Ovary (tissue), 9 donors: ENCODE data around the gene KIAA1755. TPM values are rescaled to one million over a fixed set of nuclear protein-coding genes. Genes with fewer than 3 reads are reported as not detected.

Source experiments
- DNase-seq, 5 donors: peaks; one replicate each; pipeline ENCODE4 v3.0.0-alpha.2; 2019 to 2020
- H3K27ac ChIP-seq, 2 donors: fragments of 200-600 bp; one replicate each; pipeline versions ENCODE4 v1.5.1 to v1.8.0; 2019 to 2022
- H3K27me3 ChIP-seq: fragments of 200-600 bp; one replicate; pipeline ENCODE4 v1.8.0; 2022
- H3K36me3 ChIP-seq: fragments of 200-600 bp; sonication (generic); one replicate; pipeline ENCODE4 v1.5.1; 2019
- H3K4me1 ChIP-seq: one replicate; pipeline ENCODE4 v1.8.1; 2013; ENCODE audit warnings: mild to moderate bottlenecking, moderate library complexity; ENCODE audit not compliant: insufficient read depth
- H3K4me3 ChIP-seq: fragments of 200-600 bp; sonication (generic); one replicate; pipeline ENCODE4 v1.5.1; 2017
- H3K9me3 ChIP-seq, 2 donors: fragments of 200-600 bp in 1 of 2; sonication (generic) in 1 of 2; one replicate each; pipeline versions ENCODE4 v1.5.1 to v1.8.1; 2013 to 2019; ENCODE audit warnings: mild to moderate bottlenecking in 1 of 2, moderate library complexity in 1 of 2
- CTCF ChIP-seq, 3 donors: fragments of 450-650 bp in 2 of 3; fragments of 200-600 bp in 1 of 3; IDR thresholded peaks; one replicate each; pipeline versions ENCODE4 v1.5.1 to v1.8.0; 2016 to 2022; ENCODE audit warnings: antibody characterized with exemption in 3 of 3, mild to moderate bottlenecking in 1 of 3
- EP300 ChIP-seq: sonication (generic); formaldehyde crosslinking; IDR thresholded peaks from one replicate; pipeline ENCODE4 v1.6.1; 2017; ENCODE audit warnings: antibody characterized with exemption
- POLR2A ChIP-seq: fragments of 450-650 bp; IDR thresholded peaks from one replicate; pipeline ENCODE4 v1.6.1; 2017; ENCODE audit warnings: antibody characterized with exemption, mild to moderate bottlenecking, moderate library complexity
- WGBS, 3 donors: extraction: QIAGEN DNeasy Blood & Tissue Kit in 1 of 3; methylation state at CpG; one replicate each; pipeline versions ENCODE4 v1.1.5 to v1.1.7; 2013 to 2017; 5-methylcytosine and 5-hydroxymethylcytosine counted together
- intact Hi-C, 4 donors: fragments of 100-400 bp; cut with DNase I; formaldehyde crosslinking; loops; one replicate each; pipeline versions ENCODE4 v1.11.0 to v1.15.1; 2022 to 2023
- polyA plus RNA-seq, 2 donors: library from polyadenylated mRNA; stranded (reverse); fragments of 200-250 nt in 1 of 2; fragments of 350-450 nt in 1 of 2; fragmentation: Illumina TruSeq in 1 of 2; extraction: RNeasy Lipid Tissue Mini Kit (QIAGEN cat#74804) in 1 of 2; gene quantifications; one replicate each; pipeline ENCODE4 v1.2.3, GENCODE V29; 2013 to 2014
- total RNA-seq, 7 donors: library from RNA; depleted of rRNA in 2 of 7; stranded (reverse); fragments of >200 nt in 2 of 7; fragmentation: NEBNext Ultra II Directional in 3 of 7; extraction: Animal tissue kit (Norgen Biotek cat#: 25700) in 3 of 7; gene quantifications; one replicate each; pipeline versions ENCODE4 v1.1.0 to v1.2.4, GENCODE V29; 2016 to 2023
- donor health status: DM: no; HTN: no; CAD: no; lungs with moderate emphysema.
- donor health status: DM: no; HTN: no; CAD: no.
- donor health status: Bipolar disorder and iron deficiency.
- donor health status: DM: yes; HTN: yes; CAD: no.
- donor health status: DM: no; HTN: no; CAD: no.
- donor health status: DM: yes; HTN: yes; CAD: no.

Gene KIAA1755
- total and polyA plus RNA-seq, 9 donors: 4.4 to 29.7 (median 12.0) TPM

- intact Hi-C loops: no loop called here
- DNase-seq: no peak
- H3K36me3 ChIP-seq: no peaks in the 10 kb centered on the region
- no peaks in the 10 kb centered on the region for H3K4me1 ChIP-seq
- no peak for TF ChIP-seq POLR2A
- TF ChIP-seq CTCF (IDR thresholded peaks at IDR 0.05): no peak
- no peak for TF ChIP-seq EP300
- H3K9me3 ChIP-seq: no peaks in the 10 kb centered on the region
- H3K27ac ChIP-seq: no peak overlapping the region
- 88 to 93% (median 88%) methylated on average over 4 of the region's 4 CpGs for WGBS, 3 donors
- no peak overlapping the region for H3K4me3 ChIP-seq
- no peaks in the 10 kb centered on the region for H3K27me3 ChIP-seq
Measured at GRCh38 chr20:38178581-38178980, 82.0 kb downstream of the KIAA1755 start.

- H3K4me3 ChIP-seq: no peak overlapping the region
- DNase-seq: no peak
- H3K9me3 ChIP-seq: no peaks in the 10 kb centered on the region
- no peaks in the 10 kb centered on the region for H3K36me3 ChIP-seq
- WGBS, 3 donors: 85 to 91% (median 86%) methylated on average over 8 of the region's 8 CpGs
- no peak for TF ChIP-seq EP300
- no peak for TF ChIP-seq POLR2A
- TF ChIP-seq CTCF (IDR thresholded peaks at IDR 0.05): no peak
- intact Hi-C loops: no loop called here
- H3K27ac ChIP-seq: no peak overlapping the region
- H3K4me1 ChIP-seq: peaks cover 2% of the 10 kb centered on the region
- no peaks in the 10 kb centered on the region for H3K27me3 ChIP-seq
Measured at GRCh38 chr20:38178065-38178491, 82.5 kb downstream of the KIAA1755 start.

- 70 to 84% (median 74%) methylated on average over 9 of the region's 9 CpGs for WGBS, 3 donors
- no peaks in the 10 kb centered on the region for H3K27me3 ChIP-seq
- no peak overlapping the region for H3K4me3 ChIP-seq
- DNase-seq: no peak
- no peaks in the 10 kb centered on the region for H3K36me3 ChIP-seq
- peaks cover 2% of the 10 kb centered on the region for H3K4me1 ChIP-seq
- TF ChIP-seq EP300 (no peak), POLR2A (no peak), CTCF (IDR thresholded peaks at IDR 0.05) (no peak)
- intact Hi-C loops: no loop called here
- no peak overlapping the region for H3K27ac ChIP-seq
- no peaks in the 10 kb centered on the region for H3K9me3 ChIP-seq
Measured at GRCh38 chr20:38177201-38177600, 83.3 kb downstream of the KIAA1755 start.

- no peaks in the 10 kb centered on the region for H3K9me3 ChIP-seq
- intact Hi-C loops: no loop called here
- WGBS, 3 donors: 61 to 62% (median 62%) methylated on average over 16 of the region's 16 CpGs
- H3K27ac ChIP-seq: no peak overlapping the region
- TF ChIP-seq EP300 (no peak), CTCF (IDR thresholded peaks at IDR 0.05) (no peak)
- H3K36me3 ChIP-seq: no peaks in the 10 kb centered on the region
- H3K27me3 ChIP-seq: no peaks in the 10 kb centered on the region
- DNase-seq: no peak
- H3K4me1 ChIP-seq: peaks cover 2% of the 10 kb centered on the region
- H3K4me3 ChIP-seq: no peak overlapping the region
Measured at GRCh38 chr20:38175304-38176180, 85.0 kb downstream of the KIAA1755 start.
